Measurements from ENCODE around the gene RAB11FIP3.

RAB11FIP3 gene, protein sequence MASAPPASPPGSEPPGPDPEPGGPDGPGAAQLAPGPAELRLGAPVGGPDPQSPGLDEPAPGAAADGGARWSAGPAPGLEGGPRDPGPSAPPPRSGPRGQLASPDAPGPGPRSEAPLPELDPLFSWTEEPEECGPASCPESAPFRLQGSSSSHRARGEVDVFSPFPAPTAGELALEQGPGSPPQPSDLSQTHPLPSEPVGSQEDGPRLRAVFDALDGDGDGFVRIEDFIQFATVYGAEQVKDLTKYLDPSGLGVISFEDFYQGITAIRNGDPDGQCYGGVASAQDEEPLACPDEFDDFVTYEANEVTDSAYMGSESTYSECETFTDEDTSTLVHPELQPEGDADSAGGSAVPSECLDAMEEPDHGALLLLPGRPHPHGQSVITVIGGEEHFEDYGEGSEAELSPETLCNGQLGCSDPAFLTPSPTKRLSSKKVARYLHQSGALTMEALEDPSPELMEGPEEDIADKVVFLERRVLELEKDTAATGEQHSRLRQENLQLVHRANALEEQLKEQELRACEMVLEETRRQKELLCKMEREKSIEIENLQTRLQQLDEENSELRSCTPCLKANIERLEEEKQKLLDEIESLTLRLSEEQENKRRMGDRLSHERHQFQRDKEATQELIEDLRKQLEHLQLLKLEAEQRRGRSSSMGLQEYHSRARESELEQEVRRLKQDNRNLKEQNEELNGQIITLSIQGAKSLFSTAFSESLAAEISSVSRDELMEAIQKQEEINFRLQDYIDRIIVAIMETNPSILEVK

DNA sequence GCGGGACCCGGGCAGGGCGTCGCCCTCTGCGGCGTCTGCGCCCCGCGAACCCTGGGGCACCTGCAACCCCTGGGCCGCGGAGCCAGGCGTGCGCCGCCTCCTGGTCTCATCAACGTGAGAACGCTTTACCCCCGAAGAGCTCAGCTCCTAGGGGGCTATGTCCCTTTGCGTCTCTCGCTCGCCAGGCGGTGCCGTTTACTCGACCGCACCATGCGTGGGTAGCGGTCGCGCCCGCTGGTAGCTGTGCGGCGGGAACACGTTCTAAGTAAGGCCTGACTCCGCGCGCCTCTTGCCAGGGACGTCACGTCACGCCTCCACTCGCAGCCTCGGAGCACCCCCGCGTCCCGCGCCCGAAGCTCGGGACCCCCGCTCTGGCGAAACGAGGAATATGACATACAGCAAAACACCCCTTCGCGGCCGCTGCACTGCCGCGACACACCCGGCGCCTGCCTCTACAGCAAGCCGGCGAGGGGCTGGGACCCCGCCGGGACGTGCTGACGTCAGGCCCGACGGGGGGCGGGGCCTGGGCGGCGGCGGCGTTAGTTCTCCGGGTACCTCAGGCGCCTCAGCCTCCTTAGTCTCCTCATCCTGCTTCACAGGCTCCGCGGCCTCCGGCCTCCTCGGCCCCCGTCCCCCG, at the start of gene RAB11FIP3:
Gene RAB11FIP3, plus strand, starts transcription at position 568 of the 637 bp plus-strand sequence. CDS start 358 bp downstream, outside the sequence.
- H4K20me1 ChIP-seq (ENCODE audit: insufficient read depth, low read length), result peaks cover 18% of the 10 kb centered on the region
- no peak for TF ChIP-seq EZH2phosphoT487 (IDR thresholded peaks at IDR 0.05; ENCODE audit: low read depth)
- TF ChIP-seq, protein P1, sequence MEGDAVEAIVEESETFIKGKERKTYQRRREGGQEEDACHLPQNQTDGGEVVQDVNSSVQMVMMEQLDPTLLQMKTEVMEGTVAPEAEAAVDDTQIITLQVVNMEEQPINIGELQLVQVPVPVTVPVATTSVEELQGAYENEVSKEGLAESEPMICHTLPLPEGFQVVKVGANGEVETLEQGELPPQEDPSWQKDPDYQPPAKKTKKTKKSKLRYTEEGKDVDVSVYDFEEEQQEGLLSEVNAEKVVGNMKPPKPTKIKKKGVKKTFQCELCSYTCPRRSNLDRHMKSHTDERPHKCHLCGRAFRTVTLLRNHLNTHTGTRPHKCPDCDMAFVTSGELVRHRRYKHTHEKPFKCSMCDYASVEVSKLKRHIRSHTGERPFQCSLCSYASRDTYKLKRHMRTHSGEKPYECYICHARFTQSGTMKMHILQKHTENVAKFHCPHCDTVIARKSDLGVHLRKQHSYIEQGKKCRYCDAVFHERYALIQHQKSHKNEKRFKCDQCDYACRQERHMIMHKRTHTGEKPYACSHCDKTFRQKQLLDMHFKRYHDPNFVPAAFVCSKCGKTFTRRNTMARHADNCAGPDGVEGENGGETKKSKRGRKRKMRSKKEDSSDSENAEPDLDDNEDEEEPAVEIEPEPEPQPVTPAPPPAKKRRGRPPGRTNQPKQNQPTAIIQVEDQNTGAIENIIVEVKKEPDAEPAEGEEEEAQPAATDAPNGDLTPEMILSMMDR (IDR thresholded peaks at IDR 0.05; ENCODE audit: low read depth, low read length), result peak; percentile 29
- H3K79me2 ChIP-seq (ENCODE audit: low read length), result peaks cover 32% of the 10 kb centered on the region
- H2AFZ ChIP-seq (ENCODE audit: low read depth, low read length), result peak within 1 kb of the TSS; percentile 52
- H3K4me1 ChIP-seq (ENCODE audit: low read length), result peaks cover 17% of the 10 kb centered on the region
- H3K36me3 ChIP-seq (replicated peaks; ENCODE audit: low read depth, low read length), result peaks cover 4% of the 10 kb centered on the region
- H3K27me3 ChIP-seq (ENCODE audit: low read depth, low read length), result peaks cover 11% of the 10 kb centered on the region
- peak within 1 kb of the TSS; percentile 70 for H3K9ac ChIP-seq (ENCODE audit: low read length)
- peak within 1 kb of the TSS; percentile 97 for H3K4me3 ChIP-seq (ENCODE audit: low read length)
- H3K27ac ChIP-seq (ENCODE audit: low read length), result no peak within 1 kb of the TSS
- H3K4me2 ChIP-seq (ENCODE audit: low read length), result peak within 1 kb of the TSS; percentile 87
- H3K9me3 ChIP-seq (ENCODE audit: insufficient read depth, low read length), result no peaks in the 10 kb centered on the region

DNA sequence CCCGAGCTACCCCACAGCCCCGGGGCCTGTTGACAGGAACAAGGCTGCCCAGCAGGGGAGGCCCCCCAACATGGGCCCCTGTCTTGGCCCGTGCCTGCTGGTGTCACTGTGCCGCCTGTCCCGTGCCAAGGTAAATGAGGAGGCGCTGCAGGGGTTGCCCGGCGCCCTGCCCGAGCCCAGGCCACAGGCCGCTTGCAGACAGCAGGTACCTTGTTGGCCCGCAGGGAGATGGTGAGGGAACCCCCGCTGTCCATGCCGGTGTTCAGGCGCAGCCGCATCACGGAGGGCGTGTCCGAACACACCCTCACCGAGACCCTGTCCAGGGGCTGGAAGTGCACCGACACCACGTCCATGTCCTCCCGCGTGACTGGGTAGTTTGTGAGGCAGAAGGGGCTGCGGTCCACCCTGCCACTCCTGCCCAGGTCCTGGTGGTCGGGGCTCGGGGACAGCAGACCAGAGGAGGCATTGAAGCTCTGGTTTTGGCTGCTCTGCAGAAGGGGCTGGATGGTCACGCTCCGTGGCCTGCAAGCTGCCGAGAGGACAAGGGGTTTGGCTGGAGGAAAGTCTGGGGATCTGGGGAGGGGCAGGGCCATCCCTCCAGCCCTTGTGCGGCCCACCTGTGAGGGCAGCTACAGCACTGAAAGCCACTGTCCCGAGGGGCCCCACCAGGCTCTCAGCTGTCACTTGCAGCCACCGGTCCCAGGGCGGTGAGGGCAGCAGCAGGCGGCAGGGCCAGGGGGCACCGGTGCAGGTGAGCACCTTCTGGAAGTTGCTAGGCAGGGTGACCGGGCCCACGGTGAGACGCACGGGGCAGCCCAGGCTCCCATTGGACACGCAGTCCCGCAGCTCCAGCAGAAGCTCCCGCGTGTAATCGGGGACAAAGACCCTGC, 49.3 kb upstream of the RAB11FIP3 start:
- no peaks in the 10 kb centered on the region for H4K20me1 ChIP-seq (ENCODE audit: insufficient read depth, low read length)
- H3K27me3 ChIP-seq (ENCODE audit: low read depth, low read length), result no peaks in the 10 kb centered on the region
- H2AFZ ChIP-seq (ENCODE audit: low read depth, low read length), result no peak overlapping the region
- H3K36me3 ChIP-seq (replicated peaks; ENCODE audit: low read depth, low read length), result no peaks in the 10 kb centered on the region
- H3K27ac ChIP-seq (ENCODE audit: low read length), result no peak overlapping the region
- H3K4me3 ChIP-seq (ENCODE audit: low read length), result no peak overlapping the region
- H3K4me1 ChIP-seq (ENCODE audit: low read length), result peaks cover 6% of the 10 kb centered on the region
- TF ChIP-seq EZH2phosphoT487 (IDR thresholded peaks at IDR 0.05; ENCODE audit: low read depth), result no peak
- TF ChIP-seq, protein P1 (IDR thresholded peaks at IDR 0.05; ENCODE audit: low read depth, low read length), result no peak
- no peaks in the 10 kb centered on the region for H3K9me3 ChIP-seq (ENCODE audit: insufficient read depth, low read length)
- peaks cover 7% of the 10 kb centered on the region; the same call in 1 of the 2 replicates for H3K79me2 ChIP-seq (ENCODE audit: low read length)
- H3K4me2 ChIP-seq (ENCODE audit: low read length), result no peak overlapping the region
- no peak overlapping the region for H3K9ac ChIP-seq (ENCODE audit: low read length)

DNA sequence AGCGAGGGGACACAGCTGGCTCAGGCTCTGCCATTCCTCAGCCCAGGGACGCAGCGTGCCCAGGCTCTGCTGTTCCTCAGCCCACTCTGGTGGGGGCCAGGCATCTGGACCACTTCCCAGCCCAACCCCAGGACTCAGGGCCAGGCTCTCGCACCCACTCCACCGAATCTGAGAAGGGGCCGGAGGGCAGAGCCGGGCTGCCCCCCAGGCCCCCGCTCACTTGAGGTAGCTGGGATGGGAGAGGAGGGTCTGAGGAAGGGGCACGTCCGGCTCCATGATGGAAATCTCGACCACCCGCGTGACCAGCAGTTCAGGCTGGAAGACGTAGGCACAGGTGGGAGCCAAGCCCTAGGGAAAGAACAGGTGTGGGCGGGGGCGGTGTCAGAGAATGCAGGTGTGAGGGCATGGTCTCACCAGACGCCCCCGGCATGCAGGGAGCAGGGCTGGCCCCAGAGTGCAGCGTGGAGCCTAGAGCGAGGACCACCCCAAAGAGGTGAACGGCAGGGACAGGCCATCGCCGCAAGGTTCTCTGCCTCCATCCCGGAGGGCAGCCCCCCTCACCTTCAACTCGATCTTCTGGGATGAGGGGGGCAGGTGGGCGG, 48.5 kb upstream of the RAB11FIP3 start:
- no peak overlapping the region for H3K4me2 ChIP-seq (ENCODE audit: low read length)
- no peak overlapping the region for H3K27ac ChIP-seq (ENCODE audit: low read length)
- H3K36me3 ChIP-seq (replicated peaks; ENCODE audit: low read depth, low read length), result no peaks in the 10 kb centered on the region
- H3K79me2 ChIP-seq (ENCODE audit: low read length), result peaks cover 7% of the 10 kb centered on the region; the same call in 1 of the 2 replicates
- H3K4me3 ChIP-seq (ENCODE audit: low read length), result no peak overlapping the region
- no peak overlapping the region for H2AFZ ChIP-seq (ENCODE audit: low read depth, low read length)
- H3K4me1 ChIP-seq (ENCODE audit: low read length), result peaks cover 6% of the 10 kb centered on the region; the same call in 1 of the 2 replicates
- no peaks in the 10 kb centered on the region for H4K20me1 ChIP-seq (ENCODE audit: insufficient read depth, low read length)
- H3K9me3 ChIP-seq (ENCODE audit: insufficient read depth, low read length), result no peaks in the 10 kb centered on the region
- no peaks in the 10 kb centered on the region for H3K27me3 ChIP-seq (ENCODE audit: low read depth, low read length)
- no peak for TF ChIP-seq EZH2phosphoT487 (IDR thresholded peaks at IDR 0.05; ENCODE audit: low read depth)
- TF ChIP-seq, protein P1 (IDR thresholded peaks at IDR 0.05; ENCODE audit: low read depth, low read length), result no peak
- no peak overlapping the region for H3K9ac ChIP-seq (ENCODE audit: low read length)
